ENCODE results near the gene LPO.
A peak's percentile ranks its signal among the peaks of the same experiment; 100 is the strongest.

LPO gene

GRCh38 chr17:58238147-58238634 lies at the start of gene LPO:
Gene LPO (plus strand): TSS chr17:58238584. CDS start chr17:58242980, 4,396 bp downstream.
- DNase-seq: no peak

- DNase-seq: no peak
Measured at GRCh38 chr17:58189436-58190146, 48.8 kb upstream of the LPO start.

- no peak for DNase-seq
Measured at GRCh38 chr17:58191241-58191896, 47.0 kb upstream of the LPO start.

- no peak for DNase-seq
Measured at GRCh38 chr17:58192612-58193011, 45.8 kb upstream of the LPO start, which contains the start of gene EPX. Gene EPX (plus strand): TSS chr17:58192726. CDS start chr17:58192847, 121 bp downstream.

GRCh38 chr17:58193641-58194255 lies 44.6 kb upstream of the LPO start:
- no peak for DNase-seq

GRCh38 chr17:58195518-58196123 lies 42.8 kb upstream of the LPO start:
- no peak for DNase-seq

- no peak for DNase-seq
Measured at GRCh38 chr17:58196610-58197009, 41.8 kb upstream of the LPO start.

- DNase-seq: no peak
Measured at GRCh38 chr17:58200024-58200633, 38.3 kb upstream of the LPO start.

- no peak for DNase-seq
Measured at GRCh38 chr17:58202859-58203258, 35.5 kb upstream of the LPO start.

- no peak for DNase-seq
Measured at GRCh38 chr17:58204796-58205195, 33.6 kb upstream of the LPO start.

- no peak for DNase-seq
Measured at GRCh38 chr17:58205936-58206335, 32.4 kb upstream of the LPO start.

- no peak for DNase-seq
Measured at GRCh38 chr17:58207451-58207850, 30.9 kb upstream of the LPO start.

GRCh38 chr17:58208344-58208743 lies 30.0 kb upstream of the LPO start:
- DNase-seq: no peak

GRCh38 chr17:58210922-58211321 lies 27.5 kb upstream of the LPO start:
- DNase-seq: no peak

- no peak for DNase-seq
Measured at GRCh38 chr17:58215685-58216084, 22.7 kb upstream of the LPO start.

GRCh38 chr17:58217766-58218165 lies 20.6 kb upstream of the LPO start:
- DNase-seq: no peak

GRCh38 chr17:58219007-58219788 lies 19.2 kb upstream of the LPO start, which contains the start of gene MKS1:
Gene MKS1 (minus strand): TSS chr17:58219255. CDS start chr17:58219230, 25 bp downstream.
- DNase-seq: peak; percentile 62

GRCh38 chr17:58219789-58220183 lies 18.6 kb upstream of the LPO start:
- DNase-seq: no peak

GRCh38 chr17:58224315-58224714 lies 14.1 kb upstream of the LPO start:
- DNase-seq: no peak

- no peak for DNase-seq
Measured at GRCh38 chr17:58227733-58228132, 10.7 kb upstream of the LPO start.

GRCh38 chr17:58228679-58229078 lies 9.7 kb upstream of the LPO start:
- no peak for DNase-seq

- no peak for DNase-seq
Measured at GRCh38 chr17:58229384-58229783, 9.0 kb upstream of the LPO start.

Measured in NCI-H1048 (cell line).